Smooth muscle cell (in vitro differentiated cells): ENCODE data around the gene FBXL20. TPM values are rescaled to one million over a fixed set of nuclear protein-coding genes. Genes with fewer than 3 reads are reported as not detected.

ENCODE experiments used
- DNase-seq: peaks from one replicate; lab custom pipeline; 2025; ENCODE audit not compliant: unreplicated experiment; lab: John Stamatoyannopoulos, UW
- H2AFZ ChIP-seq: fragments of 200-600 bp; sonication (generic); 2 replicates; pipeline ENCODE4 v1.6.0; 2016; ENCODE audit warnings: antibody characterized with exemption, low read depth, mild to moderate bottlenecking
- H3F3A ChIP-seq: fragments of 200-600 bp; sonication (generic); 2 replicates; pipeline ENCODE4 v1.6.0; 2017; ENCODE audit warnings: antibody characterized with exemption, low read depth
- H3K27ac ChIP-seq: fragments of 200-600 bp; sonication (generic); 2 replicates; pipeline ENCODE4 v1.5.1; 2016; ENCODE audit warnings: low read depth, mild to moderate bottlenecking
- H3K27me3 ChIP-seq: fragments of 200-600 bp; sonication (generic); 2 replicates; pipeline ENCODE4 v1.6.1; 2016; ENCODE audit warnings: low read depth, mild to moderate bottlenecking
- H3K36me3 ChIP-seq: fragments of 200-600 bp; sonication (generic); 2 replicates; pipeline ENCODE4 v1.5.1; 2016; ENCODE audit warnings: low read depth
- H3K4me1 ChIP-seq: fragments of 200-600 bp; sonication (generic); 2 replicates; pipeline ENCODE4 v1.5.1; 2016; ENCODE audit warnings: low read depth
- H3K4me2 ChIP-seq: fragments of 200-600 bp; sonication (generic); 2 replicates; pipeline ENCODE4 v1.6.0; 2016; ENCODE audit warnings: mild to moderate bottlenecking
- H3K4me3 ChIP-seq: fragments of 200-600 bp; sonication (generic); 2 replicates; pipeline ENCODE4 v1.5.1; 2016; ENCODE audit warnings: mild to moderate bottlenecking
- H3K79me2 ChIP-seq: fragments of 200-600 bp; sonication (generic); 2 replicates; pipeline ENCODE4 v1.6.0; 2016; ENCODE audit warnings: low read depth, mild to moderate bottlenecking
- H3K9ac ChIP-seq: fragments of 200-600 bp; sonication (generic); 2 replicates; pipeline ENCODE4 v1.6.0; 2016; ENCODE audit warnings: low read depth
- H3K9me3 ChIP-seq: fragments of 200-600 bp; sonication (generic); replicated peaks from 2 replicates; pipeline ENCODE4 v1.5.1; 2016; ENCODE audit warnings: low read depth
- H4K20me1 ChIP-seq: fragments of 200-600 bp; sonication (generic); 2 replicates; pipeline ENCODE4 v1.6.0; 2016; ENCODE audit warnings: low read depth
- CTCF ChIP-seq: fragments of 200-600 bp; sonication (generic); IDR thresholded peaks from 2 replicates; pipeline ENCODE4 v1.5.1; 2017; ENCODE audit warnings: borderline replicate concordance, mild to moderate bottlenecking, antibody characterized with exemption; ENCODE audit not compliant: insufficient read depth, poor library complexity, severe bottlenecking
- WGBS: methylation state at CpG from one replicate; pipeline ENCODE4 v1.1.7; 2016; ENCODE audit warnings: low lambda C conversion rate; 5-methylcytosine and 5-hydroxymethylcytosine counted together
- polyA plus RNA-seq: library from polyadenylated mRNA; unstranded; fragments of >200 nt; fragmentation: Nextera tagmentation; extraction: Ambion mirVana; gene quantifications from 2 replicates; pipeline ENCODE4 v1.2.1, GENCODE V29; 2016
- total RNA-seq: library from RNA; depleted of rRNA; stranded (reverse); fragments of >200 nt; gene quantifications from 2 replicates; pipeline ENCODE4 v1.2.3, GENCODE V29; 2014

The FBXL20 gene
- total and polyA plus RNA-seq, 2 experiments from 2014 or later, result 8.0 to 19.9 TPM

- peaks cover 83% of the 10 kb centered on the region for H4K20me1 ChIP-seq
- TF ChIP-seq CTCF, result no peak
- WGBS, result 66% methylated on average over 3 of the region's 3 CpGs
- no peak for DNase-seq
- H2AFZ ChIP-seq, result no peak overlapping the region
- H3K36me3 ChIP-seq, result no peaks in the 10 kb centered on the region
- no peak overlapping the region for H3K9ac ChIP-seq
- H3K4me2 ChIP-seq, result no peak overlapping the region
- H3F3A ChIP-seq, result no peaks in the 10 kb centered on the region
- H3K79me2 ChIP-seq, result peaks cover 13% of the 10 kb centered on the region
- H3K4me3 ChIP-seq, result no peak overlapping the region
- no peak overlapping the region for H3K27ac ChIP-seq
- H3K9me3 ChIP-seq, result no peaks in the 10 kb centered on the region
- H3K27me3 ChIP-seq, result no peaks in the 10 kb centered on the region
- H3K4me1 ChIP-seq, result no peaks in the 10 kb centered on the region
Measured at GRCh38 chr17:39357986-39358385, 43.4 kb downstream of the FBXL20 start.

GRCh38 chr17:39357488-39357887 is 43.9 kb downstream of the FBXL20 start:
- DNase-seq, result no peak
- H3F3A ChIP-seq, result no peaks in the 10 kb centered on the region
- H3K27ac ChIP-seq, result no peak overlapping the region
- no peaks in the 10 kb centered on the region for H3K4me1 ChIP-seq
- H3K36me3 ChIP-seq, result no peaks in the 10 kb centered on the region
- H4K20me1 ChIP-seq, result peaks cover 83% of the 10 kb centered on the region
- WGBS, result 77% methylated on average over 8 of the region's 8 CpGs
- no peak overlapping the region for H3K4me2 ChIP-seq
- H3K79me2 ChIP-seq, result peaks cover 13% of the 10 kb centered on the region
- H3K9me3 ChIP-seq, result no peaks in the 10 kb centered on the region
- H2AFZ ChIP-seq, result no peak overlapping the region
- H3K9ac ChIP-seq, result no peak overlapping the region
- H3K4me3 ChIP-seq, result no peak overlapping the region
- H3K27me3 ChIP-seq, result no peaks in the 10 kb centered on the region
- TF ChIP-seq CTCF, result no peak

- Histone ChIP-seq H3F3A (no peaks in the 10 kb centered on the region), H3K27ac (no peak overlapping the region), H2AFZ (no peak overlapping the region), H3K79me2 (no peaks in the 10 kb centered on the region), H3K36me3 (no peaks in the 10 kb centered on the region), H3K9ac (no peak overlapping the region), H3K9me3 (no peaks in the 10 kb centered on the region), H3K4me1 (no peaks in the 10 kb centered on the region), H4K20me1 (peaks cover 86% of the 10 kb centered on the region), H3K4me2 (no peak overlapping the region), H3K4me3 (no peak overlapping the region), H3K27me3 (no peaks in the 10 kb centered on the region)
- no peak for TF ChIP-seq CTCF
- WGBS, result 36% methylated on average over 2 of the region's 2 CpGs
- DNase-seq, result no peak
Measured at GRCh38 chr17:39352986-39353385, 48.4 kb downstream of the FBXL20 start.

- H4K20me1 ChIP-seq, result peaks cover 82% of the 10 kb centered on the region
- H3K79me2 ChIP-seq, result no peaks in the 10 kb centered on the region
- no peak for TF ChIP-seq CTCF
- no peak for DNase-seq
- WGBS, result 84% methylated on average over 4 of the region's 4 CpGs
- H3K9ac ChIP-seq, result no peak overlapping the region
- H3K36me3 ChIP-seq, result no peaks in the 10 kb centered on the region
- no peak overlapping the region for H3K4me3 ChIP-seq
- H3K27me3 ChIP-seq, result no peaks in the 10 kb centered on the region
- no peak overlapping the region for H3K4me2 ChIP-seq
- H3K27ac ChIP-seq, result no peak overlapping the region
- no peaks in the 10 kb centered on the region for H3K4me1 ChIP-seq
- no peaks in the 10 kb centered on the region for H3K9me3 ChIP-seq
- no peaks in the 10 kb centered on the region for H3F3A ChIP-seq
- H2AFZ ChIP-seq, result no peak overlapping the region
Measured at GRCh38 chr17:39352511-39352910, 48.9 kb downstream of the FBXL20 start.
